B cell (primary cell): ENCODE results near the gene ADCY2. TPM values are rescaled to one million over a fixed set of nuclear protein-coding genes. Genes with fewer than 3 reads are reported as not detected.

Experiments
- ATAC-seq: fragments of 200-7000 bp; cut with Tn5 transposase; one replicate; pipeline ENCODE4 v1.10.0; 2021; ENCODE audit warnings: low read depth, mild to moderate bottlenecking, moderate number of reproducible peaks, moderate library complexity
- CTCF ChIA-PET: fragments of 350-600 bp; sonication (Branson Sonifier 250); formaldehyde crosslinking; loops from one replicate; lab custom pipeline; 2021; ENCODE audit warnings: antibody characterized with exemption, inconsistent platforms; lab: Charles Lee
- POLR2A ChIA-PET: fragments of 350-600 bp; sonication (Branson Sonifier 250); formaldehyde crosslinking; loops from one replicate; lab custom pipeline; 2021; ENCODE audit warnings: antibody characterized with exemption; lab: Charles Lee
- DNase-seq: peaks from one replicate; pipeline ENCODE4 v3.0.0; 2013
- H2AFZ ChIP-seq: 2 replicates; pipeline ENCODE4 v1.6.1; 2012; ENCODE audit warnings: mild to moderate bottlenecking, low read depth, low read length; ENCODE audit not compliant: insufficient read depth, poor library complexity, severe bottlenecking
- H3K27ac ChIP-seq, 2 donors: 1 replicate in 1 of 2; 2 replicates in 1 of 2; pipeline ENCODE4 v1.5.1; 2012 to 2013; ENCODE audit warnings: low read length in 2 of 2, mild to moderate bottlenecking in 2 of 2, moderate library complexity in 1 of 2
- H3K27me3 ChIP-seq, 4 experiments: fragments of 200-600 bp in 1 of 4; sonication (generic) in 1 of 4; replicated peaks in 1 of 4; 1 replicate in 2 of 4; 2 replicates in 2 of 4; pipeline versions ENCODE4 v1.6.1 to v1.7.0; 2013 to 2016; ENCODE audit warnings: low read length in 3 of 4, mild to moderate bottlenecking in 2 of 4, mixed read lengths in 1 of 4, moderate library complexity in 1 of 4; ENCODE audit not compliant: insufficient read depth in 4 of 4, control insufficient read depth in 3 of 4; ENCODE audit errors: control extremely low read depth in 1 of 4
- H3K36me3 ChIP-seq, 2 experiments: replicated peaks in 1 of 2; 1 replicate in 1 of 2; 2 replicates in 1 of 2; pipeline versions ENCODE4 v1.6.1 to v1.7.1; 2013; ENCODE audit warnings: low read length in 1 of 2; ENCODE audit not compliant: insufficient read depth in 2 of 2, control insufficient read depth in 1 of 2; ENCODE audit errors: control extremely low read depth in 1 of 2, extremely low read depth in 1 of 2
- H3K4me1 ChIP-seq, 2 donors: fragments of 200-600 bp in 1 of 2; sonication (generic) in 1 of 2; 1 replicate in 1 of 2; 2 replicates in 1 of 2; pipeline versions ENCODE4 v1.5.1 to v1.6.1; 2013 to 2017; ENCODE audit warnings: low read length in 2 of 2; ENCODE audit not compliant: control insufficient read depth in 2 of 2, insufficient read depth in 2 of 2
- H3K4me2 ChIP-seq: replicated peaks from 2 replicates; pipeline ENCODE3; 2012; ENCODE audit warnings: mild to moderate bottlenecking, low read depth, low read length; ENCODE audit not compliant: poor library complexity, severe bottlenecking
- H3K4me3 ChIP-seq, 5 experiments: fragments of 200-600 bp in 1 of 5; sonication (generic) in 1 of 5; 1 replicate in 3 of 5; 2 replicates in 2 of 5; pipeline versions ENCODE4 v1.5.1 to v1.7.0; 2011 to 2016; ENCODE audit warnings: low read length in 4 of 5, mild to moderate bottlenecking in 4 of 5, low read depth in 2 of 5, control low read depth in 1 of 5, moderate library complexity in 1 of 5; ENCODE audit not compliant: insufficient read depth in 1 of 5; ENCODE audit errors: control extremely low read depth in 1 of 5, extremely low read depth in 1 of 5
- H3K79me2 ChIP-seq: fragments of 200-600 bp; sonication (generic); one replicate; pipeline ENCODE4 v1.6.0; 2016; ENCODE audit warnings: low read length; ENCODE audit not compliant: control insufficient read depth, insufficient read depth
- H3K9ac ChIP-seq: fragments of 200-600 bp; sonication (generic); 2 replicates; pipeline ENCODE4 v1.6.1; 2017; ENCODE audit warnings: mild to moderate bottlenecking, low read length, moderate library complexity
- H3K9me3 ChIP-seq, 3 donors: one replicate each; pipeline versions ENCODE4 v1.6.1 to v1.7.1; 2013; ENCODE audit warnings: low read length in 2 of 3; ENCODE audit not compliant: control insufficient read depth in 2 of 3, insufficient read depth in 1 of 3; ENCODE audit errors: control extremely low read depth in 1 of 3
- H4K20me1 ChIP-seq: 2 replicates; pipeline ENCODE4 v1.6.0; 2012; ENCODE audit warnings: mild to moderate bottlenecking, low read length; ENCODE audit not compliant: insufficient read depth, control insufficient read depth, poor library complexity, severe bottlenecking
- H3K27ac Mint-ChIP-seq: one replicate; pipeline ENCODE4 v1.8.0; 2021; ENCODE audit warnings: mixed read lengths
- H3K27me3 Mint-ChIP-seq: one replicate; pipeline ENCODE4 v1.8.0; 2021; ENCODE audit warnings: mixed read lengths
- H3K4me1 Mint-ChIP-seq: one replicate; pipeline ENCODE4 v1.8.0; 2021; ENCODE audit warnings: mixed read lengths
- H3K4me3 Mint-ChIP-seq: one replicate; pipeline ENCODE4 v1.8.0; 2021; ENCODE audit warnings: mixed read lengths
- H3K9me3 Mint-ChIP-seq: one replicate; pipeline ENCODE4 v1.8.0; 2022; ENCODE audit warnings: mixed read lengths; ENCODE audit not compliant: insufficient read depth
- EZH2 ChIP-seq: IDR thresholded peaks from 2 replicates; pipeline ENCODE4 v1.6.1; 2012; ENCODE audit warnings: borderline replicate concordance, low read depth, mild to moderate bottlenecking, moderate library complexity, low read length; ENCODE audit not compliant: insufficient read depth, poor library complexity, severe bottlenecking
- WGBS: methylation state at CpG from one replicate; pipeline ENCODE4 v1.1.5; 2013; ENCODE audit warnings: missing lambda C conversion rate; ENCODE audit not compliant: insufficient coverage; 5-methylcytosine and 5-hydroxymethylcytosine counted together
- intact Hi-C: fragments of 100-400 bp; cut with micrococcal nuclease; formaldehyde crosslinking; loops from one replicate; pipeline ENCODE4 v1.10.0; 2022
- polyA plus RNA-seq: library from polyadenylated mRNA; depleted of rRNA; stranded (reverse); fragments of >200 nt; gene quantifications from 2 replicates; pipeline ENCODE4 v1.2.3, GENCODE V29; 2012
- total RNA-seq, 2 donors: library from RNA; stranded (reverse); fragments of 120-200 nt in 1 of 2; gene quantifications; 1 replicate in 1 of 2; 2 replicates in 1 of 2; pipeline versions ENCODE4 v1.2.3 to v1.2.4, GENCODE V29; 2013 to 2022
- TF ChIP-seq, protein P1 (sequence below): fragments of 200-600 bp; IDR thresholded peaks from one replicate; pipeline ENCODE4 v1.8.0; 2022; ENCODE audit warnings: antibody characterized with exemption, mild to moderate bottlenecking

The ADCY2 gene
- total and polyA plus RNA-seq, 2 donors (not counting 1 experiment from before 2014, with no cell fraction given): not detected

DNA sequence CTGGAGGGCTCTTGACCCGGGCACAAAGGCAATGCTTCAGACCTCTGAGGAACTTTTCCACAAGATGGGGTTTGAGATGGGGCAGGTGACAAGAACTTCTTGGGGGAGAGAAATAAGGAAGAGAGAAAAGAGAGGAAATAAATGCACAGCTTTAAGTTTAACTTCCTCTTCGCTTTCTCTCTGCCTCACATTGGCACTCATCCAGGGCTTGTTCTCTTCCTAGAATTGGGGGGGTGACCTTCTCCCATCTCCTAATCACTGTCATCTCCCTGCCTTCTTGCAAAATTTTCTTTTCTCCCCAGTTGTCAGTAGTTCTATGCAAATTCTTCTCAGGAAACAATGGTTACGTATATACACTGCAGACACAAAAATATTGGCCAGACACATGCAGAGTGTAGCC, 19.1 kb upstream of the ADCY2 start:
- ATAC-seq (no peak), DNase-seq (no peak)
- Histone ChIP-seq H3K9ac (no peak overlapping the region), H3K4me3 (no peak overlapping the region), H3K27ac (no peak overlapping the region), H4K20me1 (no peaks in the 10 kb centered on the region), H3K4me1 (no peaks in the 10 kb centered on the region), H3K9me3 (peaks cover 0 to 4% (median 0%) of the 10 kb centered on the region in 3 donors), H3K4me2 (no peak overlapping the region), H3K27me3 (no peaks in the 10 kb centered on the region), H3K79me2 (no peaks in the 10 kb centered on the region), H3K36me3 (no peaks in the 10 kb centered on the region), H2AFZ (no peak overlapping the region)
- TF ChIP-seq EZH2: no peak
- TF ChIP-seq, protein P1, sequence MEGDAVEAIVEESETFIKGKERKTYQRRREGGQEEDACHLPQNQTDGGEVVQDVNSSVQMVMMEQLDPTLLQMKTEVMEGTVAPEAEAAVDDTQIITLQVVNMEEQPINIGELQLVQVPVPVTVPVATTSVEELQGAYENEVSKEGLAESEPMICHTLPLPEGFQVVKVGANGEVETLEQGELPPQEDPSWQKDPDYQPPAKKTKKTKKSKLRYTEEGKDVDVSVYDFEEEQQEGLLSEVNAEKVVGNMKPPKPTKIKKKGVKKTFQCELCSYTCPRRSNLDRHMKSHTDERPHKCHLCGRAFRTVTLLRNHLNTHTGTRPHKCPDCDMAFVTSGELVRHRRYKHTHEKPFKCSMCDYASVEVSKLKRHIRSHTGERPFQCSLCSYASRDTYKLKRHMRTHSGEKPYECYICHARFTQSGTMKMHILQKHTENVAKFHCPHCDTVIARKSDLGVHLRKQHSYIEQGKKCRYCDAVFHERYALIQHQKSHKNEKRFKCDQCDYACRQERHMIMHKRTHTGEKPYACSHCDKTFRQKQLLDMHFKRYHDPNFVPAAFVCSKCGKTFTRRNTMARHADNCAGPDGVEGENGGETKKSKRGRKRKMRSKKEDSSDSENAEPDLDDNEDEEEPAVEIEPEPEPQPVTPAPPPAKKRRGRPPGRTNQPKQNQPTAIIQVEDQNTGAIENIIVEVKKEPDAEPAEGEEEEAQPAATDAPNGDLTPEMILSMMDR: no peak
- H3K4me3 Mint-ChIP-seq: no peak overlapping the region
- intact Hi-C loops: no loop called here
- no peaks in the 10 kb centered on the region for H3K9me3 Mint-ChIP-seq
- no peaks in the 10 kb centered on the region for H3K27me3 Mint-ChIP-seq
- no peaks in the 10 kb centered on the region for H3K4me1 Mint-ChIP-seq
- WGBS: 100% methylated on average over 1 of the region's 3 CpGs
- no peak overlapping the region for H3K27ac Mint-ChIP-seq
- ChIA-PET CTCF (no interaction called here), POLR2A (no interaction called here)

DNA sequence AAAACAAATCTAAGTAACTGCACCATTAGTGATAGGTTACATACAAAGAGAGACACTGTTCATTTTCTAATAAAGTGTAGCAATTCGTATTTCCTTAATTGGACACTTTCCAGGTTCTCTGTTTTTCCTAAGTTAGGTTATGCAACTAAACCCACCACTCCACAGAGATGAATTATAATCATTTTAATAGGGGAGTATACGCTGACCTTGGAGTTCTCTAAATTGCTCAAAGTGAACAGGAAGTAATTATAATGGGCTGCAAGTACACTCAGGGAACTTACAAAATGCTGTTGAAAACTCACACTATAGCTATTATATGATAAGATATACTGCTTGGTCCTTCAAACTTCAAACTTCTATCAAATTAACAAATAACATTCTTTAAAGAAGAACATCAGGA, 18.2 kb upstream of the ADCY2 start:
- H3K27ac Mint-ChIP-seq: no peak overlapping the region
- H3K9me3 Mint-ChIP-seq: no peaks in the 10 kb centered on the region
- H4K20me1 ChIP-seq: no peaks in the 10 kb centered on the region
- no peak overlapping the region for H3K9ac ChIP-seq
- H3K36me3 ChIP-seq: no peaks in the 10 kb centered on the region
- intact Hi-C loops: no loop called here
- DNase-seq: no peak
- TF ChIP-seq, protein P1: no peak
- TF ChIP-seq EZH2: no peak
- POLR2A ChIA-PET: no interaction called here
- CTCF ChIA-PET: no interaction called here
- H3K9me3 ChIP-seq: no peaks in the 10 kb centered on the region
- H3K27ac ChIP-seq: no peak overlapping the region
- H3K27me3 Mint-ChIP-seq: no peaks in the 10 kb centered on the region
- H3K4me3 Mint-ChIP-seq: no peak overlapping the region
- H3K4me2 ChIP-seq: no peak overlapping the region
- no peak overlapping the region for H2AFZ ChIP-seq
- H3K27me3 ChIP-seq: no peaks in the 10 kb centered on the region
- no peak for ATAC-seq
- WGBS: no CpG with 5 or more reads among the region's 2 CpGs
- no peaks in the 10 kb centered on the region for H3K4me1 ChIP-seq
- no peaks in the 10 kb centered on the region for H3K79me2 ChIP-seq
- H3K4me1 Mint-ChIP-seq: no peaks in the 10 kb centered on the region
- H3K4me3 ChIP-seq: no peak overlapping the region
